Skeletal muscle satellite cell (primary cell): ENCODE results near the gene CDC42SE1. TPM values are rescaled to one million over a fixed set of nuclear protein-coding genes. Genes with fewer than 3 reads are reported as not detected.
"Not testable (repeated sequence)": the region's sequence is repeated elsewhere in the genome, so short reads cannot be mapped to it uniquely, and the experiment has no call there.

ENCODE experiments used
- H3K27me3 ChIP-seq: 2 replicates; pipeline ENCODE4 v1.7.0; 2013; ENCODE audit warnings: low read length; ENCODE audit not compliant: control insufficient read depth, insufficient read depth
- H3K36me3 ChIP-seq: 2 replicates; pipeline ENCODE4 v1.7.0; 2013; ENCODE audit warnings: mild to moderate bottlenecking, control low read depth, low read length; ENCODE audit not compliant: insufficient read depth
- H3K4me1 ChIP-seq: 2 replicates; pipeline ENCODE4 v1.7.0; 2013; ENCODE audit warnings: low read length; ENCODE audit not compliant: control insufficient read depth, insufficient read depth
- H3K4me2 ChIP-seq: 2 replicates; pipeline ENCODE4 v1.7.0; 2013; ENCODE audit warnings: mild to moderate bottlenecking, low read length
- H3K4me3 ChIP-seq: 2 replicates; pipeline ENCODE4 v1.7.0; 2013; ENCODE audit warnings: low read length
- H3K9ac ChIP-seq: 2 replicates; pipeline ENCODE4 v1.7.0; 2013; ENCODE audit warnings: mild to moderate bottlenecking, low read depth, low read length, moderate library complexity
- H3K9me3 ChIP-seq: replicated peaks from 2 replicates; pipeline ENCODE4 v1.7.0; 2013; ENCODE audit warnings: mild to moderate bottlenecking, control low read depth, low read length
- total RNA-seq: library from RNA; depleted of rRNA; stranded (reverse); fragments of >200 nt; gene quantifications from 2 replicates; pipeline ENCODE4 v1.2.3, GENCODE V29; 2012; rRNA removed

CDC42SE1 gene
- total RNA-seq = 37.8 and 39.0 TPM in 2 replicates

GRCh38 chr1:151059109-151060006 lies at the start of gene CDC42SE1:
Gene CDC42SE1, minus strand, starts transcription at chr1:151059622. Its CDS starts 3,892 bp downstream, at chr1:151055730.
- peaks cover 27% of the 10 kb centered on the region for H3K36me3 ChIP-seq
- H3K4me2 ChIP-seq = peak within 1 kb of the TSS; percentile 96
- H3K4me1 ChIP-seq = peaks cover 36% of the 10 kb centered on the region
- H3K4me3 ChIP-seq = peak within 1 kb of the TSS; percentile 97
- H3K9ac ChIP-seq = peak within 1 kb of the TSS; percentile 98
- no peaks in the 10 kb centered on the region for H3K9me3 ChIP-seq
- H3K27me3 ChIP-seq = no peaks in the 10 kb centered on the region

DNA sequence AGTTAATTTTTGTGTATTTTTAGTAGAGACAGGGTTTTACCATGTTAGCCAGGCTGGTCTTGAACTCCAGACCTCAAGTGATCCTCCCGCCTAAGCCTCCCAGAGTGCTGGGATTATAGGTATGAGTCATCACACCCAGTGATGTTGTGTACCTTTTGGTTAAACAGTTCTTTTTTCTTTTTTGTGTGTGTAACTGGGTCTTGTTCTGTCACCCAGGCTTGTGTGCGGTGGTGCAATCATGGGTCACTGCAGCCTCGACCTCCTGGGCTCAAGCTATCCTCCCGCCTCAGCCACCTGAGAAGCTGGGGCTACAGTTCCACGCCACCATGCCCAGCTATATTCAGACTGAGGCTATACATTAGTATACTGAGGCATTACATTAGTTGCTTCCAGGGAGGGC lies 48.9 kb upstream of the CDC42SE1 start:
- peaks cover 9% of the 10 kb centered on the region for H3K4me1 ChIP-seq
- H3K27me3 ChIP-seq = no peaks in the 10 kb centered on the region
- H3K9ac ChIP-seq = no peak overlapping the region
- no peak overlapping the region for H3K4me3 ChIP-seq
- no peak overlapping the region for H3K4me2 ChIP-seq
- no peaks in the 10 kb centered on the region for H3K9me3 ChIP-seq
- H3K36me3 ChIP-seq = no peaks in the 10 kb centered on the region

DNA sequence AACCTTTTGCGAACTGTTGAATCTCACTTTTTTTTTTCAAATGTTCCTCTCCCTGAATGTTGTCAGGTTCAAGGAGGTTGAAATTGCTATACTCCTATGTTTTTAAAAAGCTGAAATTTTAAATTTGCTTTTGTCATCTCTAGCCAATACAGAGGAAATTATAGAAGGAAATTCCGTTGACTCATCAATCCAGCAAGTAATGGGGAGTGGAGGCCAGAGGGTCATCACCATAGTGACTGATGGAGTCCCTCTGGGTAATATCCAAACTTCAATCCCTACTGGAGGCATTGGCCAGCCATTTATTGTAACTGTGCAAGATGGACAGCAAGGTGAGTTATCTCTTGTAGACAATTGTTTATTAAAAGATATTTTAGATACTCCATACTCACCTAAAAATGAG lies 47.5 kb upstream of the CDC42SE1 start:
- Histone ChIP-seq H3K4me1 (peaks cover 9% of the 10 kb centered on the region), H3K9me3 (no peaks in the 10 kb centered on the region), H3K4me2 (no peak overlapping the region), H3K36me3 (no peaks in the 10 kb centered on the region), H3K4me3 (no peak overlapping the region), H3K9ac (no peak overlapping the region), H3K27me3 (no peaks in the 10 kb centered on the region)

DNA sequence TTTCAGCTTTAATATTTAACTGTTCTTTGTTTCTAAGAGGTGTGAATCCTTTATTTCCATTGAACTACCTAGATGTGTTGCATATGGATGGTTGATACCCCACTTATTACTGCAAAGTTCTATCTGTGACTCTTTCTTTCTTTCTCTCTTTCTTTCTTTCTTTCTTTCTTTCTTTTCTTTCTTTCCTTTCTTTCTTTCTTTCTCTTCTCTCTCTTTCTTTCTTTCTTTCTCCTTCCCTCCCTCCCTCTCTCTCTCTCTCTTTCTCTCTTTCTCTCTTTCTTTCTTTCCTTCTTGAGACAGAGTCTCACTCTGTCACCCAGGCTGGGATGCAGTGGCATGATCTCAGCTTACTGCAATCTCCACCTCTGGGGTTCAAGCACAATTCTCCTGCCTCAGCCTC lies 45.2 kb upstream of the CDC42SE1 start:
- Histone ChIP-seq H3K36me3 (no peaks in the 10 kb centered on the region), H3K4me1 (peaks cover 9% of the 10 kb centered on the region), H3K9me3 (no peaks in the 10 kb centered on the region), H3K27me3 (no peaks in the 10 kb centered on the region), H3K9ac (no peak overlapping the region), H3K4me2 (no peak overlapping the region), H3K4me3 (no peak overlapping the region)

- Histone ChIP-seq H3K4me3 (no peak overlapping the region), H3K9me3 (no peaks in the 10 kb centered on the region), H3K4me1 (peaks cover 10% of the 10 kb centered on the region), H3K9ac (no peak overlapping the region), H3K36me3 (no peaks in the 10 kb centered on the region), H3K4me2 (no peak overlapping the region), H3K27me3 (no peaks in the 10 kb centered on the region)
Observed at GRCh38 chr1:151098126-151098525, 38.7 kb upstream of the CDC42SE1 start.

DNA sequence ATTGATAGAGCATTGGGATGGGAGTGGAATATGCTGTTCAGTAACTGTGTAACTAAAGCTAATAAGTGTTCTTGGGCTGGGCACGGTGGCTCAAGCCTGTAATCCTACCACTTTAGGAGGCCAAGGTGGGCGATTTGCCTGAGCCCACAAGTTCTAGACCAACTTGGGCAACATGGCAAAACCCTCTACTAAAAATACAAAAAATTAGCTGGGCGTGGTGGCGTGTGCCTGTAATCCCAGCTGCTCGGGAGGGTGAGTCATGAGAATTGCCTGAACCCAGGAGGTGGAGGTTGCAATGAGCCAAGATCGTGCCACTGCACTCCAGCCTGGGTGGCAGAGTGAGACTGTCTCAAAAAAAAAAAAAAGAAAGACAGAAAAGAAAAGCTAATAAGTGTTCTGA lies 38.0 kb upstream of the CDC42SE1 start:
- H3K27me3 ChIP-seq, H3K36me3 ChIP-seq, H3K9me3 ChIP-seq, H3K4me3 ChIP-seq, H3K4me1 ChIP-seq, H3K9ac ChIP-seq: not testable (repeated sequence)
- H3K4me2 ChIP-seq = peak overlapping the region; percentile 37

DNA sequence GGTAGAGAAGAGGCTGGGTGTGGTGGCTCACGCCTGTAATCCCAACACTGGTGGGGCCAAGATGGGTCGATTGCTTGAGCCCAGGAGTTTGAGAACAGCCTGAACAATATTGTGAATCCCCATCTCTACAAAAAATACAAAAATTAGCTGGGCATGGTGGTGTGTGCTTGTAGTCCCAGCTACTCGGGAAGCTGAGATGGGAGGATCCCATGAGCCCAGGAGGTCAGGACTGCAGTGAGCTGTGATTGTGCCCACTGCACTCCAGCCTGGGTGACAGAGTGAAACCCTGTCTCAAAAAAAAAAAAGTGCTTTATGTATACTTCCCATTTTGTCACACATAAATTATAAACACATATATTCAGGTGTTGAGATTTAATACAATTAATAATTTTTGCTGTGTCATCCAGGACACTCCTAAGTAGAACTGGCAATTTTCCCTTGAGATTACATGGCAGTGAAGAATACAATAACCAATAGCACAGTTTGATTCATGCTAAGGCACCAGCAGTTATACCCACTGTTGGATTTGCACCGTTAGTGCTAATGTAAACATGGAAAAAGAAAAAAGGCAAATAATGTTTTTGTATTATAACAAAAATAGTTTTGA lies 26.6 kb upstream of the CDC42SE1 start:
- H3K4me2 ChIP-seq = no peak overlapping the region
- no peak overlapping the region for H3K4me3 ChIP-seq
- no peaks in the 10 kb centered on the region for H3K36me3 ChIP-seq
- no peaks in the 10 kb centered on the region for H3K27me3 ChIP-seq
- H3K4me1 ChIP-seq = no peaks in the 10 kb centered on the region
- H3K9me3 ChIP-seq = no peaks in the 10 kb centered on the region
- H3K9ac ChIP-seq = no peak overlapping the region

GRCh38 chr1:151072224-151072623 lies 12.8 kb upstream of the CDC42SE1 start:
- no peak overlapping the region for H3K9ac ChIP-seq
- no peaks in the 10 kb centered on the region for H3K9me3 ChIP-seq
- no peak overlapping the region for H3K4me2 ChIP-seq
- peaks cover 7% of the 10 kb centered on the region for H3K36me3 ChIP-seq
- no peak overlapping the region for H3K4me3 ChIP-seq
- H3K4me1 ChIP-seq = peaks cover 15% of the 10 kb centered on the region
- H3K27me3 ChIP-seq = no peaks in the 10 kb centered on the region

- H3K4me3 ChIP-seq = peak within 1 kb of the TSS; percentile 82
- H3K4me2 ChIP-seq = peak within 1 kb of the TSS; percentile 89
- H3K36me3 ChIP-seq = peaks cover 16% of the 10 kb centered on the region
- H3K9ac ChIP-seq = peak within 1 kb of the TSS; percentile 94
- H3K4me1 ChIP-seq = peaks cover 15% of the 10 kb centered on the region
- no peaks in the 10 kb centered on the region for H3K27me3 ChIP-seq
- no peaks in the 10 kb centered on the region for H3K9me3 ChIP-seq
Observed at GRCh38 chr1:151070474-151071276, 11.3 kb upstream of the CDC42SE1 start, which contains the start of gene GABPB2. Gene GABPB2, plus strand, starts transcription at chr1:151070761. Its CDS starts 17,429 bp downstream, at chr1:151088190.

DNA sequence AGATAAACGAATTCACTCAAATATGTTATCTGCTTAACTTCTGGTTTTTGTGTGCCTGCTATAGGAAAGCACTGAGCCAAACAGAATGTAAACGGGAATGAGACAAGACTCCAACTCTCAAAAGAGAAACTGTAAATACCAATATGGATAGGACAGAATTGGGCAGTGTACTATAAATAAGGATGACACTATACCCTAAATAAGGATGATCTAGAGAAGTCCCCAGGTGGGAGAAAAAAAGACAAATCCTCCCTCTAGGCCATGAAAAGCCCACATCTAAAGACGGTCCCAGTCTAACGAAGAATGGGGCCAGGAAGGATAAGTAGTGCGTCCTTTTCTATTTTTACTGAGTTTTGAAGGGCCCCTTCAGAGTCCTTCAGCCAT lies 9.7 kb upstream of the CDC42SE1 start:
- Histone ChIP-seq H3K4me1 (peaks cover 15% of the 10 kb centered on the region), H3K27me3 (no peaks in the 10 kb centered on the region), H3K9ac (no peak overlapping the region), H3K4me3 (no peak overlapping the region), H3K36me3 (peaks cover 16% of the 10 kb centered on the region), H3K9me3 (no peaks in the 10 kb centered on the region), H3K4me2 (no peak overlapping the region)

DNA sequence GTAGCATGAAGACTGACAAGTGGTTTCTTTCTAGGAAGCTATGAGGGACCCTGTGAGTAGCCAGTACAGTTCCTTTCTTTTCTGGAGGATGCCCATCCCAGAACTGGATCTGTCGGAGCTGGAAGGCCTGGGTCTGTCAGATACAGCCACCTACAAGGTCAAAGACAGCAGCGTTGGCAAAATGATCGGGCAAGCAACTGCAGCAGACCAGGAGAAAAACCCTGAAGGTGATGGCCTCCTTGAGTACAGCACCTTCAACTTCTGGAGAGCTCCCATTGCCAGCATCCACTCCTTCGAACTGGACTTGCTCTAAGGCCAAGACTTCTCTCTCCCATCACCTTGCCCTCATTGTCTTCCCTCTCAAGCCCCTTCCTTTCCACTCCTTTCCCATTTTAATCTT lies 7.8 kb upstream of the CDC42SE1 start:
- H3K27me3 ChIP-seq = no peaks in the 10 kb centered on the region
- peaks cover 26% of the 10 kb centered on the region for H3K4me1 ChIP-seq
- H3K4me3 ChIP-seq = no peak overlapping the region
- no peaks in the 10 kb centered on the region for H3K9me3 ChIP-seq
- no peak overlapping the region for H3K9ac ChIP-seq
- H3K36me3 ChIP-seq = peaks cover 16% of the 10 kb centered on the region
- no peak overlapping the region for H3K4me2 ChIP-seq
